H9 (cell line): ENCODE measurements around the gene SIX2. TPM values are rescaled to one million over a fixed set of nuclear protein-coding genes. Genes with fewer than 3 reads are reported as not detected.

Experiments
- DNase-seq: peaks from one replicate; pipeline ENCODE4 v3.0.0-alpha.2; 2017
- H2AFZ ChIP-seq: one replicate; pipeline ENCODE4 v1.6.1; 2013; ENCODE audit warnings: mild to moderate bottlenecking, low read length, control low read depth, moderate library complexity
- H2AK5ac ChIP-seq: 2 replicates; pipeline ENCODE4 v1.6.1; 2013; ENCODE audit warnings: low read length, control low read depth, mixed read lengths; ENCODE audit not compliant: insufficient read length
- H2BK120ac ChIP-seq: one replicate; pipeline ENCODE4 v1.6.1; 2013; ENCODE audit warnings: low read depth, mild to moderate bottlenecking, low read length, control low read depth, inconsistent platforms; ENCODE audit not compliant: poor library complexity, severe bottlenecking
- H2BK12ac ChIP-seq: 2 replicates; pipeline ENCODE4 v1.6.1; 2013; ENCODE audit warnings: low read length, control low read depth, mixed read lengths, low read depth; ENCODE audit not compliant: insufficient read length
- H2BK15ac ChIP-seq: 2 replicates; pipeline ENCODE4 v1.6.1; 2013; ENCODE audit warnings: low read depth, low read length, control low read depth
- H2BK20ac ChIP-seq: one replicate; pipeline ENCODE4 v1.6.1; 2013; ENCODE audit warnings: low read depth, mild to moderate bottlenecking, low read length, control low read depth, inconsistent platforms; ENCODE audit not compliant: poor library complexity, severe bottlenecking
- H2BK5ac ChIP-seq: 2 replicates; pipeline ENCODE4 v1.6.1; 2013; ENCODE audit warnings: low read length, control low read depth, mixed read lengths; ENCODE audit not compliant: insufficient read length
- H3K14ac ChIP-seq: 2 replicates; pipeline ENCODE4 v1.6.1; 2013; ENCODE audit warnings: low read length, control low read depth; ENCODE audit not compliant: insufficient read depth
- H3K18ac ChIP-seq: 2 replicates; pipeline ENCODE4 v1.6.1; 2013; ENCODE audit warnings: low read depth, mild to moderate bottlenecking, mixed read lengths, low read length, control low read depth; ENCODE audit not compliant: insufficient read length
- H3K23ac ChIP-seq: 2 replicates; pipeline ENCODE4 v1.6.1; 2013; ENCODE audit warnings: low read length, control low read depth, mixed read lengths, low read depth; ENCODE audit not compliant: insufficient read length
- H3K23me2 ChIP-seq: 2 replicates; pipeline ENCODE4 v1.6.1; 2013; ENCODE audit warnings: low read depth, mild to moderate bottlenecking, mixed read lengths, low read length, control low read depth; ENCODE audit not compliant: insufficient read length, poor library complexity, severe bottlenecking
- H3K27ac ChIP-seq: 2 replicates; pipeline ENCODE4 v1.5.1; 2013; ENCODE audit warnings: low read length, control low read depth, mixed read lengths, low read depth; ENCODE audit not compliant: insufficient read length
- H3K27me3 ChIP-seq: 2 replicates; pipeline ENCODE4 v1.6.1; 2013; ENCODE audit warnings: low read length, control low read depth, inconsistent platforms; ENCODE audit not compliant: insufficient read depth
- H3K4ac ChIP-seq: 2 replicates; pipeline ENCODE4 v1.6.1; 2013; ENCODE audit warnings: low read depth, mild to moderate bottlenecking, control low read depth, inconsistent platforms, low read length, moderate library complexity
- H3K4me1 ChIP-seq: 2 replicates; pipeline ENCODE4 v1.6.1; 2013; ENCODE audit warnings: low read length, control low read depth, inconsistent platforms; ENCODE audit not compliant: insufficient read depth
- H3K4me2 ChIP-seq: 2 replicates; pipeline ENCODE4 v1.6.1; 2013; ENCODE audit warnings: low read length, control low read depth, mixed read lengths; ENCODE audit not compliant: insufficient read length, insufficient read depth
- H3K56ac ChIP-seq: 2 replicates; pipeline ENCODE4 v1.6.1; 2013; ENCODE audit warnings: low read depth, mild to moderate bottlenecking, mixed read lengths, low read length, control low read depth; ENCODE audit not compliant: insufficient read length
- H3K79me1 ChIP-seq: 2 replicates; pipeline ENCODE4 v1.6.1; 2013; ENCODE audit warnings: low read depth, mild to moderate bottlenecking, moderate library complexity, low read length, control low read depth, inconsistent platforms; ENCODE audit not compliant: insufficient read depth, poor library complexity, severe bottlenecking
- H3K79me2 ChIP-seq: 2 replicates; pipeline ENCODE4 v1.6.1; 2013; ENCODE audit warnings: low read length, control low read depth, inconsistent platforms; ENCODE audit not compliant: insufficient read depth
- H3K9ac ChIP-seq: 2 replicates; pipeline ENCODE4 v1.6.1; 2013; ENCODE audit warnings: low read length, control low read depth, mixed read lengths; ENCODE audit not compliant: insufficient read length; ENCODE audit errors: extremely low read depth
- H3K9me3 ChIP-seq: one replicate; pipeline ENCODE4 v1.6.1; 2013; ENCODE audit warnings: low read depth, low read length, inconsistent platforms; ENCODE audit not compliant: control insufficient read depth
- H3T11ph ChIP-seq: one replicate; pipeline ENCODE4 v1.6.1; 2013; ENCODE audit warnings: mild to moderate bottlenecking, low read length, control low read depth, inconsistent platforms
- H4K20me1 ChIP-seq: one replicate; pipeline ENCODE4 v1.6.1; 2013; ENCODE audit not compliant: control insufficient read depth, insufficient read length, insufficient read depth
- H4K5ac ChIP-seq: 2 replicates; pipeline ENCODE4 v1.6.1; 2013; ENCODE audit warnings: low read depth, mild to moderate bottlenecking, mixed read lengths, low read length, control low read depth; ENCODE audit not compliant: insufficient read length
- H4K8ac ChIP-seq: replicated peaks from 2 replicates; pipeline ENCODE4 v1.6.1; 2013; ENCODE audit warnings: low read length, control low read depth, mixed read lengths, low read depth; ENCODE audit not compliant: insufficient read length
- H4K91ac ChIP-seq: 2 replicates; pipeline ENCODE4 v1.6.1; 2013; ENCODE audit warnings: low read depth, mild to moderate bottlenecking, moderate library complexity, mixed read lengths, low read length, control low read depth; ENCODE audit not compliant: insufficient read length
- H3K27ac Mint-ChIP-seq, 3 experiments: 2 replicates in 2 of 3; 3 replicates in 1 of 3; pipeline ENCODE4 v1.8.0; 2020 to 2021; ENCODE audit warnings: mixed read lengths in 3 of 3, mild to moderate bottlenecking in 1 of 3, moderate library complexity in 1 of 3
- H3K27me3 Mint-ChIP-seq: 2 replicates; pipeline ENCODE4 v1.8.0; 2021; ENCODE audit warnings: low read depth, mild to moderate bottlenecking, moderate library complexity, mixed read lengths
- H3K36me3 Mint-ChIP-seq, 3 experiments: 2 replicates in 2 of 3; 3 replicates in 1 of 3; pipeline ENCODE4 v1.8.0; 2020 to 2021; ENCODE audit warnings: low read depth in 3 of 3, mixed read lengths in 3 of 3; ENCODE audit not compliant: insufficient read depth in 1 of 3
- H3K4me1 Mint-ChIP-seq, 2 experiments: 2 replicates each; pipeline ENCODE4 v1.8.0; 2020; ENCODE audit warnings: mixed read lengths in 2 of 2
- H3K4me3 Mint-ChIP-seq, 2 experiments: 2 replicates in 1 of 2; 3 replicates in 1 of 2; pipeline ENCODE4 v1.8.0; 2020 to 2021; ENCODE audit warnings: mild to moderate bottlenecking in 2 of 2, mixed read lengths in 2 of 2, moderate library complexity in 1 of 2
- H3K9me3 Mint-ChIP-seq, 2 experiments: 2 replicates in 1 of 2; 3 replicates in 1 of 2; pipeline ENCODE4 v1.8.0; 2020; ENCODE audit warnings: mild to moderate bottlenecking in 2 of 2, mixed read lengths in 2 of 2, moderate library complexity in 1 of 2
- WGBS: extraction: QIAGEN DNeasy Blood & Tissue Kit; methylation state at CpG from one replicate; pipeline ENCODE4 v1.1.7; 2013; ENCODE audit warnings: missing lambda C conversion rate, low lambda C conversion rate, mixed read lengths; ENCODE audit not compliant: insufficient read length; ENCODE audit errors: extremely low coverage; 5-methylcytosine and 5-hydroxymethylcytosine counted together
- total RNA-seq: library from RNA; stranded (reverse); gene quantifications from 2 replicates; pipeline ENCODE4 v1.2.1, GENCODE V29; 2021
- TF ChIP-seq, protein P1 (sequence below): fragments of 200-600 bp; sonication (generic); conservative IDR thresholded peaks from 3 replicates; pipeline ENCODE4 v1.8.0; 2021; ENCODE audit warnings: antibody characterized with exemption, mild to moderate bottlenecking

Gene SIX2
- total RNA-seq, 1 experiment from 2014 or later = not detected

DNA sequence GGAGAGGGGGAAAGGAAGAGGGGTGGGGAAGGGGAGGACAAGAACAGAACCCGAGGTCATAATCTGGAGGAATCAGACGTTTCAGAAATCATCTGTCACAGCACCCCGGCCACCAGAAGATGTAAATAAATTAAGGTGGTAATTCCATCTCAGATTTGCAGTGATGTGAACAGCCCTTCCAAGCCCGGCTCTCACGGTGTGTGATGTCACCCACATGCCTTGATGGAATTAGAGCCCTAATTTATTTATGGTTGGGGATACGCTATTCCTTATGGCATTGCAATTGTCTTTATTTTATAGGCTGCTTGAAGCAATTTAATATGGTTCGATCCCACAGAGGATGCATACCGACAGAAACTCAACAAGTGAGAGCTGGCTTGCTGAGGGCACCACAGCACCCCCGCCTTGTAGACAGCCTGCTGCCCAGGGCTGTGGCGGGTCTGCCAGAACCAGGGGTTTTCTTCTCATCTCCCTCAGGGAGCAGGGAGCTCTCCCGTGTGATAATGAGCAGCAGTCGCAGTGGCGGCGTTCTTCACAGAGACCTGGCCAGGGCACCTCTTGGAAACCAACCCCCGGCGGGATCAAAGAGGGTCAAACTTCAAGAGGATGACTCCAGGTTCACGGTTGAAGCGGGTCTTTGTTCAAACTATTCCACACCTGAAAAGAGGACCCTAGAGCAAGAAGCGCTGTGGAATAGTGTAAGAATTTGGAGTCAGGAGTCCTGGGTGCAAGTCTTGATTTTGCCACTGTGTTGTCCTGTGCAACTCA, 40.5 kb upstream of the SIX2 start:
- no peak overlapping the region for H3K23ac ChIP-seq
- no peak overlapping the region for H4K5ac ChIP-seq
- H3K36me3 Mint-ChIP-seq = no peaks in the 10 kb centered on the region
- H3K9me3 ChIP-seq = no peaks in the 10 kb centered on the region
- H3K4me1 Mint-ChIP-seq = no peaks in the 10 kb centered on the region
- no peak overlapping the region for H3T11ph ChIP-seq
- no peak overlapping the region for H3K18ac ChIP-seq
- DNase-seq = no peak
- no peaks in the 10 kb centered on the region for H3K4me1 ChIP-seq
- no peak overlapping the region for H3K9ac ChIP-seq
- no peaks in the 10 kb centered on the region; the same call in 1 of the 2 replicates for H3K27me3 ChIP-seq
- no peak overlapping the region for H3K14ac ChIP-seq
- no peak overlapping the region for H3K27ac ChIP-seq
- H2BK12ac ChIP-seq = no peak overlapping the region
- H3K4me2 ChIP-seq = no peak overlapping the region
- no peak overlapping the region for H2BK120ac ChIP-seq
- no peak overlapping the region for H2BK15ac ChIP-seq
- no peaks in the 10 kb centered on the region for H3K79me1 ChIP-seq
- H3K4me3 Mint-ChIP-seq = no peak overlapping the region
- H4K8ac ChIP-seq = no peak overlapping the region
- no peaks in the 10 kb centered on the region for H3K9me3 Mint-ChIP-seq
- H4K20me1 ChIP-seq = no peaks in the 10 kb centered on the region
- no peak overlapping the region for H3K27ac Mint-ChIP-seq
- H3K23me2 ChIP-seq = no peaks in the 10 kb centered on the region
- no peaks in the 10 kb centered on the region for H3K79me2 ChIP-seq
- no peak overlapping the region for H2AK5ac ChIP-seq
- no peak overlapping the region for H2BK5ac ChIP-seq
- H3K4ac ChIP-seq = no peak overlapping the region
- no peak overlapping the region for H2BK20ac ChIP-seq
- peaks cover 10% of the 10 kb centered on the region for H3K27me3 Mint-ChIP-seq
- H3K56ac ChIP-seq = no peak overlapping the region
- no peak overlapping the region for H4K91ac ChIP-seq
- H2AFZ ChIP-seq = no peak overlapping the region
- TF ChIP-seq, protein P1, sequence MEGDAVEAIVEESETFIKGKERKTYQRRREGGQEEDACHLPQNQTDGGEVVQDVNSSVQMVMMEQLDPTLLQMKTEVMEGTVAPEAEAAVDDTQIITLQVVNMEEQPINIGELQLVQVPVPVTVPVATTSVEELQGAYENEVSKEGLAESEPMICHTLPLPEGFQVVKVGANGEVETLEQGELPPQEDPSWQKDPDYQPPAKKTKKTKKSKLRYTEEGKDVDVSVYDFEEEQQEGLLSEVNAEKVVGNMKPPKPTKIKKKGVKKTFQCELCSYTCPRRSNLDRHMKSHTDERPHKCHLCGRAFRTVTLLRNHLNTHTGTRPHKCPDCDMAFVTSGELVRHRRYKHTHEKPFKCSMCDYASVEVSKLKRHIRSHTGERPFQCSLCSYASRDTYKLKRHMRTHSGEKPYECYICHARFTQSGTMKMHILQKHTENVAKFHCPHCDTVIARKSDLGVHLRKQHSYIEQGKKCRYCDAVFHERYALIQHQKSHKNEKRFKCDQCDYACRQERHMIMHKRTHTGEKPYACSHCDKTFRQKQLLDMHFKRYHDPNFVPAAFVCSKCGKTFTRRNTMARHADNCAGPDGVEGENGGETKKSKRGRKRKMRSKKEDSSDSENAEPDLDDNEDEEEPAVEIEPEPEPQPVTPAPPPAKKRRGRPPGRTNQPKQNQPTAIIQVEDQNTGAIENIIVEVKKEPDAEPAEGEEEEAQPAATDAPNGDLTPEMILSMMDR = no peak
- no CpG with 5 or more reads among the region's 19 CpGs for WGBS
